HCT116 (cell line): ENCODE measurements around the gene CALM1. TPM values are rescaled to one million over a fixed set of nuclear protein-coding genes. Genes with fewer than 3 reads are reported as not detected.
A peak's percentile ranks its signal among the peaks of the same experiment; 100 is the strongest.

ENCODE experiments used
- ATAC-seq: fragments of 200-7000 bp; cut with Tn5 transposase; 2 replicates; pipeline ENCODE4 v1.9.1; 2020; ENCODE audit warnings: mild to moderate bottlenecking, moderate library complexity
- BruUV-seq: library from RNA; stranded (reverse); fragments of 400-500 nt; replicated peaks from 2 replicates; lab custom pipeline; 2021; lab: Mats Ljungman, UMichigan
- CTCF ChIA-PET: fragments of 300-600 bp; sonication (Branson Sonifier 250); formaldehyde crosslinking; loops from one replicate; lab custom pipeline; 2021; ENCODE audit warnings: antibody characterized with exemption; lab: Charles Lee
- POLR2A ChIA-PET: fragments of 300-600, 350-600 bp; sonication (Branson Sonifier 250); formaldehyde crosslinking; loops from one replicate; lab custom pipeline; 2021; ENCODE audit warnings: antibody characterized with exemption; lab: Charles Lee
- RAD21 ChIA-PET, 2 experiments: fragments of 300-600 bp; sonication (Branson Sonifier 250); formaldehyde crosslinking; loops; one replicate each; lab custom pipeline; 2023; ENCODE audit warnings: low total read pairs in 2 of 2; ENCODE audit not compliant: uncharacterized antibody in 2 of 2, unreplicated experiment in 2 of 2, low non-redundant PET in 1 of 2; lab: Charles Lee
- DNase-seq: peaks from one replicate; pipeline ENCODE4 v3.0.0-alpha.2; 2010; ENCODE audit warnings: low read depth, low spot score
- H2AFZ ChIP-seq: fragments of 200-600 bp; shearing (Covaris generic), sonication (generic); 2 replicates; pipeline ENCODE4 v1.6.1; 2017; ENCODE audit warnings: low read depth, mixed run types, mixed read lengths, antibody characterized with exemption, low read length; ENCODE audit not compliant: poor library complexity, severe bottlenecking
- H3K27ac ChIP-seq: 2 replicates; pipeline ENCODE4 v1.5.1; 2012; ENCODE audit warnings: low read depth, low read length
- H3K27me3 ChIP-seq: fragments of 200-600 bp; sonication (generic); 2 replicates; pipeline ENCODE4 v1.6.1; 2016; ENCODE audit warnings: mixed run types, low read length, mixed read lengths; ENCODE audit not compliant: insufficient read depth
- H3K36me3 ChIP-seq, 2 experiments: fragments of 200-500 bp in 1 of 2; fragments of 200-600 bp in 1 of 2; sonication (Bioruptor generic) in 1 of 2; sonication (generic) in 1 of 2; 2 replicates each; pipeline versions ENCODE4 v1.5.1 to v1.6.1; 2014 to 2016; ENCODE audit warnings: low read length in 2 of 2, inconsistent platforms in 1 of 2, mixed read lengths in 1 of 2, mixed run types in 1 of 2; ENCODE audit not compliant: insufficient read depth in 2 of 2, control insufficient read depth in 1 of 2
- H3K4me1 ChIP-seq, 2 experiments: fragments of 200-600 bp in 1 of 2; sonication (generic) in 1 of 2; 2 replicates each; pipeline versions ENCODE4 v1.5.1 to v1.6.1; 2012 to 2017; ENCODE audit warnings: low read length in 2 of 2, inconsistent platforms in 1 of 2, mild to moderate bottlenecking in 1 of 2, mixed read lengths in 1 of 2, mixed run types in 1 of 2, moderate library complexity in 1 of 2; ENCODE audit not compliant: insufficient read depth in 2 of 2, control insufficient read depth in 1 of 2
- H3K4me2 ChIP-seq: fragments of 200-600 bp; sonication (generic); 2 replicates; pipeline ENCODE4 v1.6.1; 2017; ENCODE audit warnings: mixed run types, low read length, mixed read lengths
- H3K4me3 ChIP-seq, 2 experiments: fragments of 200-600 bp in 1 of 2; sonication (generic) in 1 of 2; replicated peaks in 1 of 2; 2 replicates each; pipeline ENCODE4 v1.5.1; 2011 to 2016; ENCODE audit warnings: low read length in 2 of 2, control low read depth in 1 of 2, low read depth in 1 of 2, mild to moderate bottlenecking in 1 of 2, mixed read lengths in 1 of 2, mixed run types in 1 of 2
- H3K79me2 ChIP-seq: fragments of 200-600 bp; sonication (generic); 2 replicates; pipeline ENCODE4 v1.6.1; 2017; ENCODE audit warnings: mild to moderate bottlenecking, mixed run types, low read length, moderate library complexity, mixed read lengths; ENCODE audit not compliant: insufficient read depth
- H3K9ac ChIP-seq: fragments of 200-600 bp; sonication (generic); 2 replicates; pipeline ENCODE4 v1.6.1; 2016; ENCODE audit warnings: low read length, mixed read lengths
- H3K9me2 ChIP-seq: fragments of 200-600 bp; sonication (generic), shearing (Covaris generic); 2 replicates; pipeline ENCODE4 v1.6.1; 2017; ENCODE audit warnings: mixed run types, mild to moderate bottlenecking, moderate library complexity; ENCODE audit not compliant: insufficient read depth
- H3K9me3 ChIP-seq, 2 experiments: fragments of 200-500 bp in 1 of 2; fragments of 200-600 bp in 1 of 2; sonication (Bioruptor generic) in 1 of 2; sonication (generic) in 1 of 2; 2 replicates each; pipeline ENCODE4 v1.6.1; 2014 to 2017; ENCODE audit warnings: low read length in 2 of 2, mixed read lengths in 2 of 2, inconsistent platforms in 1 of 2, low read depth in 1 of 2, mild to moderate bottlenecking in 1 of 2, mixed run types in 1 of 2, moderate library complexity in 1 of 2; ENCODE audit not compliant: control insufficient read depth in 1 of 2, insufficient read depth in 1 of 2
- H4K20me1 ChIP-seq: fragments of 200-600 bp; sonication (generic), shearing (Covaris generic); 2 replicates; pipeline ENCODE4 v1.6.1; 2017; ENCODE audit warnings: mixed run types, mild to moderate bottlenecking, moderate library complexity; ENCODE audit not compliant: insufficient read depth
- CEBPB ChIP-seq: IDR thresholded peaks from 2 replicates; pipeline ENCODE4 v1.6.1; 2012; ENCODE audit warnings: low read depth
- CTCF ChIP-seq, 3 experiments: fragments of 200-600 bp in 1 of 3; sonication (generic) in 1 of 3; IDR thresholded peaks in 2 of 3; conservative IDR thresholded peaks in 1 of 3; 2 replicates each; pipeline ENCODE4 v1.5.1; 2012 to 2017; ENCODE audit warnings: low read depth in 2 of 3, low read length in 2 of 3, antibody characterized with exemption in 1 of 3, borderline replicate concordance in 1 of 3, control low read depth in 1 of 3, mild to moderate bottlenecking in 1 of 3, mixed read lengths in 1 of 3, mixed run types in 1 of 3, moderate library complexity in 1 of 3; ENCODE audit not compliant: insufficient read depth in 1 of 3
- EZH2phosphoT487 ChIP-seq: fragments of 200-600 bp; IDR thresholded peaks from 2 replicates; pipeline ENCODE4 v1.6.1; 2018; ENCODE audit warnings: antibody characterized with exemption, borderline replicate concordance
- FOSL1 ChIP-seq: IDR thresholded peaks from 2 replicates; pipeline ENCODE4 v1.6.1; 2012; ENCODE audit warnings: low read depth
- POLR2A ChIP-seq: IDR thresholded peaks from 2 replicates; pipeline ENCODE4 v1.7.0; 2011; ENCODE audit warnings: borderline replicate concordance; ENCODE audit not compliant: insufficient read depth, insufficient read length; ENCODE audit errors: extremely low read depth
- RAD21 ChIP-seq: IDR thresholded peaks from 2 replicates; pipeline ENCODE4 v1.6.1; 2012; ENCODE audit warnings: low read depth, mild to moderate bottlenecking
- REST ChIP-seq: IDR thresholded peaks from 2 replicates; pipeline ENCODE4 v1.6.1; 2012; ENCODE audit warnings: low read depth
- SIN3A ChIP-seq: IDR thresholded peaks from 2 replicates; pipeline ENCODE4 v1.6.1; 2012; ENCODE audit warnings: low read depth
- SRF ChIP-seq: IDR thresholded peaks from 2 replicates; pipeline ENCODE4 v1.6.1; 2012; ENCODE audit warnings: low read depth
- YY1 ChIP-seq: IDR thresholded peaks from 2 replicates; pipeline ENCODE4 v1.6.1; 2011; ENCODE audit warnings: low read length, low read depth, moderate library complexity, mild to moderate bottlenecking; ENCODE audit not compliant: insufficient replicate concordance; ENCODE audit errors: extremely low read depth
- ZNF274 ChIP-seq: fragments of 200-500 bp; sonication (Bioruptor generic); IDR thresholded peaks from 2 replicates; pipeline ENCODE4 v1.6.1; 2014; ENCODE audit warnings: mild to moderate bottlenecking, low read depth, low read length, inconsistent platforms
- intact Hi-C: fragments of 100-400 bp; cut with micrococcal nuclease; formaldehyde crosslinking; loops from 2 replicates; pipeline ENCODE4 v1.10.0; 2022
- total RNA-seq: library from RNA; stranded (reverse); gene quantifications from one replicate; pipeline ENCODE4 v1.2.1, GENCODE V29; 2021; ENCODE audit not compliant: unreplicated experiment

The CALM1 gene
- total RNA-seq, 1 experiment from 2014 or later = 261 TPM

GRCh38 chr14:90383126-90383730 lies 13.6 kb upstream of the CALM1 start (continued):
- TF ChIP-seq RAD21 (no peak), YY1 (peak; percentile 95), SRF (no peak), FOSL1 (no peak)

GRCh38 chr14:90383731-90384542 lies 12.9 kb upstream of the CALM1 start:
- intact Hi-C loops = loop anchor here (1.0 to 2.0 kb wide), 2 partner anchors 13 to 53 kb away; partner anchors contain the start of genes CALM1 and NRDE2
- Histone ChIP-seq H3K36me3 (no peaks in the 10 kb centered on the region), H3K4me1 (peaks cover 11 to 30% of the 10 kb centered on the region in 2 experiments), H4K20me1 (no peaks in the 10 kb centered on the region), H3K4me2 (peak overlapping the region; percentile 83), H3K9me3 (no peaks in the 10 kb centered on the region), H3K4me3 (peak overlapping the region; percentile 21 to 86), H3K9me2 (no peaks in the 10 kb centered on the region), H3K27ac (peak overlapping the region; percentile 50), H3K79me2 (no peaks in the 10 kb centered on the region), H3K9ac (peak overlapping the region; percentile 96), H2AFZ (no peak overlapping the region), H3K27me3 (no peaks in the 10 kb centered on the region)
- no peak for DNase-seq
- TF ChIP-seq EZH2phosphoT487 = no peak
- no peak for ATAC-seq
- ChIA-PET POLR2A (interaction anchor here (1.6 kb wide), 1 partner anchor 14 kb away, joined by 6 read pairs; no protein-coding TSS in a partner anchor), CTCF (no interaction called here), RAD21 (no interaction called here)
- TSS peak; percentile 97 for BruUV-seq

- no peak overlapping the region for H3K4me3 ChIP-seq
- H2AFZ ChIP-seq = no peak overlapping the region
- RAD21 ChIA-PET = no interaction called here
- no peaks in the 10 kb centered on the region for H3K79me2 ChIP-seq
- BruUV-seq = no TSS peak
- no peaks in the 10 kb centered on the region for H3K27me3 ChIP-seq
- no peak for DNase-seq
- H3K9me3 ChIP-seq = no peaks in the 10 kb centered on the region
- no peak overlapping the region for H3K27ac ChIP-seq
- no peak for ATAC-seq
- H3K9me2 ChIP-seq = no peaks in the 10 kb centered on the region
- H4K20me1 ChIP-seq = no peaks in the 10 kb centered on the region
- no peaks in the 10 kb centered on the region for H3K36me3 ChIP-seq
- CTCF ChIA-PET = no interaction called here
- intact Hi-C loops = no loop called here
- H3K4me2 ChIP-seq = no peak overlapping the region
- POLR2A ChIA-PET = no interaction called here
- H3K9ac ChIP-seq = no peak overlapping the region
- peaks cover 11 to 30% of the 10 kb centered on the region in 2 experiments for H3K4me1 ChIP-seq
- TF ChIP-seq CEBPB (no peak), CTCF (IDR thresholded peaks at IDR 0.05 in 2 of 3, conservative IDR thresholded peaks at IDR 0.05 in 1 of 3; ENCODE audit: borderline replicate concordance in 1 of 3, insufficient read depth in 1 of 3, low read depth in 2 of 3, low read length in 2 of 3) (no peak), EZH2phosphoT487 (no peak), POLR2A (no peak), ZNF274 (no peak), SIN3A (no peak), REST (no peak)
These were observed 12.3 kb upstream of the CALM1 start for GRCh38 chr14:90384543-90384911.
